Measurements from ENCODE around the gene NOC2L.

The NOC2L gene

GRCh38 chr1:924656-925560, 34.1 kb downstream of the NOC2L start:
- Histone ChIP-seq H3K4me3 (ENCODE audit: low read depth, low read length) (peak overlapping the region; percentile 78), H3K27me3 (ENCODE audit: insufficient read depth, low read depth, severe bottlenecking) (no peaks in the 10 kb centered on the region), H3K36me3 (peaks cover 12% of the 10 kb centered on the region), H3K27ac (peak overlapping the region; percentile 68), H3K9me3 (ENCODE audit: severe bottlenecking) (no peaks in the 10 kb centered on the region)
- peak; percentile 50 for DNase-seq
- TF ChIP-seq CTCF (IDR thresholded peaks at IDR 0.05; ENCODE audit: low read depth, low read length) = no peak

- H3K27ac ChIP-seq = peak overlapping the region; percentile 68
- H3K36me3 ChIP-seq = peaks cover 12% of the 10 kb centered on the region
- H3K27me3 ChIP-seq (ENCODE audit: insufficient read depth, low read depth, severe bottlenecking) = no peaks in the 10 kb centered on the region
- no peak for DNase-seq
- TF ChIP-seq CTCF (IDR thresholded peaks at IDR 0.05; ENCODE audit: low read depth, low read length) = no peak
- H3K4me3 ChIP-seq (ENCODE audit: low read depth, low read length) = peak overlapping the region; percentile 78
- no peaks in the 10 kb centered on the region for H3K9me3 ChIP-seq (ENCODE audit: severe bottlenecking)
These were observed 34.9 kb downstream of the NOC2L start for GRCh38 chr1:923991-924655.

- DNase-seq = peak; percentile 90
- peaks cover 12% of the 10 kb centered on the region for H3K36me3 ChIP-seq
- peak within 1 kb of the TSS; percentile 68 for H3K27ac ChIP-seq
- peak within 1 kb of the TSS; percentile 78 for H3K4me3 ChIP-seq (ENCODE audit: low read depth, low read length)
- no peaks in the 10 kb centered on the region for H3K9me3 ChIP-seq (ENCODE audit: severe bottlenecking)
- H3K27me3 ChIP-seq (ENCODE audit: insufficient read depth, low read depth, severe bottlenecking) = no peaks in the 10 kb centered on the region
- peak; percentile 56 for TF ChIP-seq CTCF (IDR thresholded peaks at IDR 0.05; ENCODE audit: low read depth, low read length)
These were observed 35.7 kb downstream of the NOC2L start, which contains the start of gene SAMD11 for GRCh38 chr1:923131-923990. Gene SAMD11 (plus strand): TSS chr1:923923. CDS start chr1:924432, 509 bp downstream.

GRCh38 chr1:921011-921837, 37.8 kb downstream of the NOC2L start:
- Histone ChIP-seq H3K27ac (peak overlapping the region; percentile 63), H3K36me3 (no peaks in the 10 kb centered on the region; the same call in 1 of the 2 replicates), H3K4me3 (ENCODE audit: low read depth, low read length) (no peak overlapping the region), H3K9me3 (ENCODE audit: severe bottlenecking) (no peaks in the 10 kb centered on the region), H3K27me3 (ENCODE audit: insufficient read depth, low read depth, severe bottlenecking) (no peaks in the 10 kb centered on the region)
- 0 out of 2 replicates have a peak, but pooled peaks have one; percentile 13 for TF ChIP-seq CTCF (IDR thresholded peaks at IDR 0.05; ENCODE audit: low read depth, low read length)
- DNase-seq = peak; percentile 92

- H3K4me3 ChIP-seq (ENCODE audit: low read depth, low read length) = no peak overlapping the region
- no peak for DNase-seq
- 0 out of 2 replicates have a peak, but pooled peaks have one; percentile 3 for TF ChIP-seq CTCF (IDR thresholded peaks at IDR 0.05; ENCODE audit: low read depth, low read length)
- no peaks in the 10 kb centered on the region; the same call in 1 of the 2 replicates for H3K36me3 ChIP-seq
- peak overlapping the region; percentile 63 for H3K27ac ChIP-seq
- no peaks in the 10 kb centered on the region for H3K9me3 ChIP-seq (ENCODE audit: severe bottlenecking)
- H3K27me3 ChIP-seq (ENCODE audit: insufficient read depth, low read depth, severe bottlenecking) = no peaks in the 10 kb centered on the region
These were observed 38.5 kb downstream of the NOC2L start for GRCh38 chr1:920521-920920.

All from WERI-Rb-1 (cell line).